Measurements from ENCODE around the gene DBNL. TPM values are rescaled to one million over a fixed set of nuclear protein-coding genes. Genes with fewer than 3 reads are reported as not detected.
A peak's percentile ranks its signal among the peaks of the same experiment; 100 is the strongest.
"Not testable (repeated sequence)": the region's sequence is repeated elsewhere in the genome, so short reads cannot be mapped to it uniquely, and the experiment has no call there.

The DBNL gene
- total and polyA plus RNA-seq, 2 donors = 113 to 116 TPM

GRCh38 chr7:44038961-44039558 is 5.4 kb upstream of the DBNL start:
- not testable (repeated sequence) for H3K4me3 ChIP-seq (ENCODE audit: low read length in 2 of 2); H3K27me3 ChIP-seq (ENCODE audit: control insufficient read depth in 2 of 2, insufficient read depth in 1 of 2, low read length in 1 of 2); H3K36me3 ChIP-seq (ENCODE audit: control insufficient read depth in 2 of 2, insufficient read depth in 2 of 2, low read length in 1 of 2); H3K9me3 ChIP-seq (ENCODE audit: control insufficient read depth in 2 of 2, insufficient read depth in 1 of 2, low read length in 1 of 2)
- DNase-seq (ENCODE audit: low read depth in 6 of 9, low spot score in 9 of 9) = peak in 5 of 9 donors; percentile 55 to 84 (median 72)
- H3K27ac ChIP-seq (ENCODE audit: low read depth in 1 of 2, low read length in 1 of 2) = peak overlapping the region; percentile 17 to 31
- H3K4me1 ChIP-seq (ENCODE audit: control insufficient read depth in 2 of 2, insufficient read depth in 2 of 2, low read length in 2 of 2) = peaks cover 7 to 13% of the 10 kb centered on the region in 2 donors
- WGBS = 42% methylated on average over 20 of the region's 26 CpGs

GRCh38 chr7:44039800-44040492 is 4.6 kb upstream of the DBNL start:
- not testable (repeated sequence) for H3K36me3 ChIP-seq (ENCODE audit: control insufficient read depth in 2 of 2, insufficient read depth in 2 of 2, low read length in 1 of 2); DNase-seq (ENCODE audit: low read depth in 6 of 9, low spot score in 9 of 9); H3K9me3 ChIP-seq (ENCODE audit: control insufficient read depth in 2 of 2, insufficient read depth in 1 of 2, low read length in 1 of 2); H3K27me3 ChIP-seq (ENCODE audit: control insufficient read depth in 2 of 2, insufficient read depth in 1 of 2, low read length in 1 of 2)
- Histone ChIP-seq H3K27ac (ENCODE audit: low read depth in 1 of 2, low read length in 1 of 2) (peak overlapping the region; percentile 73 to 84), H3K4me1 (ENCODE audit: control insufficient read depth in 2 of 2, insufficient read depth in 2 of 2, low read length in 2 of 2) (peaks cover 7 to 13% of the 10 kb centered on the region in 2 donors), H3K4me3 (ENCODE audit: low read length in 2 of 2) (peak overlapping the region; percentile 35 to 41)
- WGBS = 16% methylated on average over 13 of the region's 40 CpGs

- Histone ChIP-seq H3K4me3 (ENCODE audit: low read length in 2 of 2) (peak overlapping the region; percentile 35 to 41), H3K27ac (ENCODE audit: low read depth in 1 of 2, low read length in 1 of 2) (peak overlapping the region; percentile 73 to 84), H3K4me1 (ENCODE audit: control insufficient read depth in 2 of 2, insufficient read depth in 2 of 2, low read length in 2 of 2) (peaks cover 12 to 17% of the 10 kb centered on the region in 2 donors)
- H3K9me3 ChIP-seq (ENCODE audit: control insufficient read depth in 2 of 2, insufficient read depth in 1 of 2, low read length in 1 of 2); H3K36me3 ChIP-seq (ENCODE audit: control insufficient read depth in 2 of 2, insufficient read depth in 2 of 2, low read length in 1 of 2); H3K27me3 ChIP-seq (ENCODE audit: control insufficient read depth in 2 of 2, insufficient read depth in 1 of 2, low read length in 1 of 2): not testable (repeated sequence)
- DNase-seq (ENCODE audit: low read depth in 6 of 9, low spot score in 9 of 9) = peak in 3 of 9 donors; percentile 66 to 75 (median 68)
- under 1% methylated on average over 45 of the region's 46 CpGs for WGBS
These were observed 4.0 kb upstream of the DBNL start for GRCh38 chr7:44040493-44040891.

GRCh38 chr7:44042221-44042620 is 2.3 kb upstream of the DBNL start:
- peaks cover 9 to 17% of the 10 kb centered on the region in 2 donors for H3K36me3 ChIP-seq (ENCODE audit: control insufficient read depth in 2 of 2, insufficient read depth in 2 of 2, low read length in 1 of 2)
- DNase-seq (ENCODE audit: low read depth in 6 of 9, low spot score in 9 of 9) = no peak
- H3K27me3 ChIP-seq (ENCODE audit: control insufficient read depth in 2 of 2, insufficient read depth in 1 of 2, low read length in 1 of 2) = no peaks in the 10 kb centered on the region
- 97% methylated on average over 2 of the region's 2 CpGs for WGBS
- H3K27ac ChIP-seq (ENCODE audit: low read depth in 1 of 2, low read length in 1 of 2) = no peak overlapping the region
- H3K9me3 ChIP-seq (ENCODE audit: control insufficient read depth in 2 of 2, insufficient read depth in 1 of 2, low read length in 1 of 2) = no peaks in the 10 kb centered on the region
- no peak overlapping the region for H3K4me3 ChIP-seq (ENCODE audit: low read length in 2 of 2)
- peaks cover 22 to 34% of the 10 kb centered on the region in 2 donors for H3K4me1 ChIP-seq (ENCODE audit: control insufficient read depth in 2 of 2, insufficient read depth in 2 of 2, low read length in 2 of 2)

GRCh38 chr7:44043902-44044301 is 600 bp upstream of the DBNL start:
- no peaks in the 10 kb centered on the region for H3K27me3 ChIP-seq (ENCODE audit: control insufficient read depth in 2 of 2, insufficient read depth in 1 of 2, low read length in 1 of 2)
- no peaks in the 10 kb centered on the region for H3K9me3 ChIP-seq (ENCODE audit: control insufficient read depth in 2 of 2, insufficient read depth in 1 of 2, low read length in 1 of 2)
- peaks cover 15 to 19% of the 10 kb centered on the region in 2 donors for H3K36me3 ChIP-seq (ENCODE audit: control insufficient read depth in 2 of 2, insufficient read depth in 2 of 2, low read length in 1 of 2)
- 21% methylated on average over 8 of the region's 8 CpGs for WGBS
- H3K27ac ChIP-seq (ENCODE audit: low read depth in 1 of 2, low read length in 1 of 2) = peak overlapping the region; percentile 72 to 84
- H3K4me1 ChIP-seq (ENCODE audit: control insufficient read depth in 2 of 2, insufficient read depth in 2 of 2, low read length in 2 of 2) = peaks cover 26 to 36% of the 10 kb centered on the region in 2 donors
- peak overlapping the region; percentile 97 for H3K4me3 ChIP-seq (ENCODE audit: low read length in 2 of 2)
- DNase-seq (ENCODE audit: low read depth in 6 of 9, low spot score in 9 of 9) = no peak

GRCh38 chr7:44045226-44046014 is 918 bp downstream of the DBNL start:
- no peak for DNase-seq (ENCODE audit: low read depth in 6 of 9, low spot score in 9 of 9)
- Histone ChIP-seq H3K36me3 (ENCODE audit: control insufficient read depth in 2 of 2, insufficient read depth in 2 of 2, low read length in 1 of 2) (peaks cover 26 to 33% of the 10 kb centered on the region in 2 donors), H3K4me1 (ENCODE audit: control insufficient read depth in 2 of 2, insufficient read depth in 2 of 2, low read length in 2 of 2) (peaks cover 24 to 33% of the 10 kb centered on the region in 2 donors), H3K27ac (ENCODE audit: low read depth in 1 of 2, low read length in 1 of 2) (peak overlapping the region; percentile 78 to 84), H3K27me3 (ENCODE audit: control insufficient read depth in 2 of 2, insufficient read depth in 1 of 2, low read length in 1 of 2) (no peaks in the 10 kb centered on the region), H3K9me3 (ENCODE audit: control insufficient read depth in 2 of 2, insufficient read depth in 1 of 2, low read length in 1 of 2) (no peaks in the 10 kb centered on the region), H3K4me3 (ENCODE audit: low read length in 2 of 2) (peak overlapping the region; percentile 97)
- WGBS = 28% methylated on average over 15 of the region's 15 CpGs

GRCh38 chr7:44046321-44047061 is 2.0 kb downstream of the DBNL start:
- Histone ChIP-seq H3K27ac (ENCODE audit: low read depth in 1 of 2, low read length in 1 of 2) (peak overlapping the region; percentile 33 to 67), H3K27me3 (ENCODE audit: control insufficient read depth in 2 of 2, insufficient read depth in 1 of 2, low read length in 1 of 2) (no peaks in the 10 kb centered on the region), H3K4me3 (ENCODE audit: low read length in 2 of 2) (no peak overlapping the region), H3K4me1 (ENCODE audit: control insufficient read depth in 2 of 2, insufficient read depth in 2 of 2, low read length in 2 of 2) (peaks cover 24 to 28% of the 10 kb centered on the region in 2 donors), H3K36me3 (ENCODE audit: control insufficient read depth in 2 of 2, insufficient read depth in 2 of 2, low read length in 1 of 2) (peaks cover 37 to 43% of the 10 kb centered on the region in 2 donors), H3K9me3 (ENCODE audit: control insufficient read depth in 2 of 2, insufficient read depth in 1 of 2, low read length in 1 of 2) (no peaks in the 10 kb centered on the region)
- whole genome bisulfite sequencing = 39% methylated on average over 8 of the region's 8 CpGs
- DNase-seq (ENCODE audit: low read depth in 6 of 9, low spot score in 9 of 9) = peak in 1 of 9 donors; percentile 43

GRCh38 chr7:44048031-44048795 is 3.7 kb downstream of the DBNL start:
- no peak overlapping the region for H3K27ac ChIP-seq (ENCODE audit: low read depth in 1 of 2, low read length in 1 of 2)
- H3K27me3 ChIP-seq (ENCODE audit: control insufficient read depth in 2 of 2, insufficient read depth in 1 of 2, low read length in 1 of 2) = no peaks in the 10 kb centered on the region
- H3K4me3 ChIP-seq (ENCODE audit: low read length in 2 of 2) = no peak overlapping the region
- H3K4me1 ChIP-seq (ENCODE audit: control insufficient read depth in 2 of 2, insufficient read depth in 2 of 2, low read length in 2 of 2) = peaks cover 24 to 28% of the 10 kb centered on the region in 2 donors
- H3K36me3 ChIP-seq (ENCODE audit: control insufficient read depth in 2 of 2, insufficient read depth in 2 of 2, low read length in 1 of 2) = peaks cover 51 to 58% of the 10 kb centered on the region in 2 donors
- H3K9me3 ChIP-seq (ENCODE audit: control insufficient read depth in 2 of 2, insufficient read depth in 1 of 2, low read length in 1 of 2) = no peaks in the 10 kb centered on the region
- no peak for DNase-seq (ENCODE audit: low read depth in 6 of 9, low spot score in 9 of 9)
- WGBS = 97% methylated on average over 7 of the region's 7 CpGs

All from thymus (tissue), 11 donors.